HG02642 (cell line): ENCODE measurements around the gene CDH1.

ENCODE experiments used
- ATAC-seq: cut with Tn5 transposase; IDR thresholded peaks from one replicate; pipeline ENCODE4 v1.9.1; 2021; ENCODE audit warnings: mild to moderate bottlenecking; ENCODE audit not compliant: unreplicated experiment, poor library complexity

CDH1 gene

GRCh38 chr16:68728523-68728922, 8.6 kb upstream of the CDH1 start:
- no peak for ATAC-seq

GRCh38 chr16:68731637-68732036, 5.5 kb upstream of the CDH1 start:
- ATAC-seq = no peak

GRCh38 chr16:68732042-68732680, 4.9 kb upstream of the CDH1 start:
- ATAC-seq = no peak

GRCh38 chr16:68732741-68733399, 4.2 kb upstream of the CDH1 start:
- ATAC-seq = no peak

- ATAC-seq = no peak
Observed at GRCh38 chr16:68733570-68733969, 3.5 kb upstream of the CDH1 start.

- ATAC-seq = no peak
Observed at GRCh38 chr16:68734782-68735181, 2.3 kb upstream of the CDH1 start.

- ATAC-seq = no peak
Observed at GRCh38 chr16:68736561-68736960, 531 bp upstream of the CDH1 start.

GRCh38 chr16:68737730-68738629, 888 bp downstream of the CDH1 start:
- ATAC-seq = no peak

GRCh38 chr16:68739964-68740627, 3.0 kb downstream of the CDH1 start:
- no peak for ATAC-seq

GRCh38 chr16:68740628-68741346, 3.7 kb downstream of the CDH1 start:
- no peak for ATAC-seq

GRCh38 chr16:68743664-68744063, 6.6 kb downstream of the CDH1 start:
- no peak for ATAC-seq

GRCh38 chr16:68744744-68745280, 7.7 kb downstream of the CDH1 start:
- ATAC-seq = no peak

GRCh38 chr16:68746951-68747350, 9.9 kb downstream of the CDH1 start:
- no peak for ATAC-seq

GRCh38 chr16:68749432-68749831, 12.3 kb downstream of the CDH1 start:
- ATAC-seq = no peak

- no peak for ATAC-seq
Observed at GRCh38 chr16:68750193-68750695, 13.2 kb downstream of the CDH1 start.

GRCh38 chr16:68751160-68751559, 14.1 kb downstream of the CDH1 start:
- no peak for ATAC-seq

GRCh38 chr16:68752602-68753001, 15.5 kb downstream of the CDH1 start:
- ATAC-seq = no peak

- no peak for ATAC-seq
Observed at GRCh38 chr16:68754084-68754792, 17.1 kb downstream of the CDH1 start.
